SK-N-SH (cell line): Measurements from ENCODE around the gene PER1. TPM values are rescaled to one million over a fixed set of nuclear protein-coding genes. Genes with fewer than 3 reads are reported as not detected.

Source experiments
- CTCF ChIA-PET: fragments of 300-600, 350-600 bp; formaldehyde crosslinking; extraction: SDS; loops from one replicate; lab custom pipeline; 2021; lab: Yijun Ruan, JAX
- POLR2A ChIA-PET: fragments of 350-600 bp; sonication (Branson Sonifier 250); formaldehyde crosslinking; extraction: SDS; loops from one replicate; lab custom pipeline; 2020; ENCODE audit warnings: antibody characterized with exemption, inconsistent platforms; lab: Yijun Ruan, JAX
- DNase-seq: peaks from one replicate; pipeline ENCODE4 v3.0.0; 2012
- H2AFZ ChIP-seq: fragments of 200-600 bp; sonication (generic); 2 replicates; pipeline ENCODE4 v1.8.1; 2016; ENCODE audit warnings: antibody characterized with exemption, mild to moderate bottlenecking, low read depth
- H3F3A ChIP-seq: fragments of 200-600 bp; sonication (generic); replicated peaks from 2 replicates; pipeline ENCODE3; 2016; ENCODE audit warnings: antibody characterized with exemption, mild to moderate bottlenecking; ENCODE audit not compliant: insufficient read depth
- H3K27ac ChIP-seq, 2 experiments: fragments of 200-500 bp in 1 of 2; fragments of 200-600 bp in 1 of 2; sonication (Bioruptor generic) in 1 of 2; sonication (generic), shearing (Covaris generic) in 1 of 2; 2 replicates each; pipeline versions ENCODE4 v1.5.1 to v1.6.1; 2014 to 2016; ENCODE audit warnings: low read depth in 2 of 2, inconsistent platforms in 1 of 2, low read length in 1 of 2, mild to moderate bottlenecking in 1 of 2, mixed read lengths in 1 of 2
- H3K27me3 ChIP-seq: fragments of 200-600 bp; sonication (generic), shearing (Covaris generic); 2 replicates; pipeline ENCODE4 v1.6.1; 2016; ENCODE audit warnings: mixed run types; ENCODE audit not compliant: insufficient read depth
- H3K36me3 ChIP-seq, 2 experiments: fragments of 200-500 bp in 1 of 2; fragments of 200-600 bp in 1 of 2; sonication (Bioruptor generic) in 1 of 2; sonication (generic) in 1 of 2; replicated peaks in 1 of 2; 2 replicates each; pipeline versions ENCODE3 to v1.5.1; 2014 to 2016; ENCODE audit warnings: low read length in 1 of 2, mild to moderate bottlenecking in 1 of 2; ENCODE audit not compliant: insufficient read depth in 2 of 2, control insufficient read depth in 1 of 2
- H3K4me1 ChIP-seq, 2 experiments: fragments of 200-500 bp in 1 of 2; fragments of 200-600 bp in 1 of 2; sonication (Bioruptor generic) in 1 of 2; sonication (generic), shearing (Covaris generic) in 1 of 2; 2 replicates each; pipeline versions ENCODE4 v1.5.1 to v1.6.1; 2014 to 2016; ENCODE audit warnings: low read depth in 1 of 2, low read length in 1 of 2, mixed run types in 1 of 2; ENCODE audit not compliant: insufficient read depth in 2 of 2, control insufficient read depth in 1 of 2
- H3K4me2 ChIP-seq: fragments of 200-600 bp; sonication (generic), shearing (Covaris generic); 2 replicates; pipeline ENCODE4 v1.6.1; 2017; ENCODE audit warnings: mixed run types
- H3K4me3 ChIP-seq, 2 experiments: fragments of 200-500 bp in 1 of 2; fragments of 200-600 bp in 1 of 2; sonication (Bioruptor generic) in 1 of 2; sonication (generic), shearing (Covaris generic) in 1 of 2; 2 replicates each; pipeline versions ENCODE4 v1.5.1 to v1.8.1; 2014 to 2016; ENCODE audit warnings: low read depth in 2 of 2, inconsistent platforms in 1 of 2, low read length in 1 of 2, mild to moderate bottlenecking in 1 of 2, mixed read lengths in 1 of 2, moderate library complexity in 1 of 2
- H3K79me2 ChIP-seq: fragments of 200-600 bp; sonication (generic); 2 replicates; pipeline ENCODE4 v1.8.1; 2017; ENCODE audit warnings: mild to moderate bottlenecking; ENCODE audit not compliant: insufficient read depth
- H3K9ac ChIP-seq: fragments of 200-600 bp; sonication (generic); 2 replicates; pipeline ENCODE4 v1.6.1; 2017; ENCODE audit warnings: mixed run types
- H3K9me2 ChIP-seq: fragments of 200-600 bp; sonication (generic); 2 replicates; pipeline ENCODE4 v1.6.1; 2017; ENCODE audit warnings: mixed run types
- H3K9me3 ChIP-seq: fragments of 200-600 bp; sonication (generic); 2 replicates; pipeline ENCODE4 v1.6.1; 2017; ENCODE audit warnings: mixed run types, mild to moderate bottlenecking, moderate library complexity
- H4K20me1 ChIP-seq: fragments of 200-600 bp; sonication (generic); 2 replicates; pipeline ENCODE4 v1.6.1; 2017; ENCODE audit warnings: mild to moderate bottlenecking, mixed run types; ENCODE audit not compliant: insufficient read depth
- ELF1 ChIP-seq: IDR thresholded peaks from 2 replicates; pipeline ENCODE4 v1.4.0; 2012
- EP300 ChIP-seq, 2 experiments: IDR thresholded peaks; 2 replicates each; pipeline versions ENCODE4 v1.4.0 to v1.6.1; 2012; ENCODE audit warnings: borderline replicate concordance in 1 of 2, low read depth in 1 of 2, low read length in 1 of 2
- EZH2phosphoT487 ChIP-seq: fragments of 200-600 bp; sonication (generic); IDR thresholded peaks from 2 replicates; pipeline ENCODE4 v1.6.1; 2017; ENCODE audit warnings: low read depth, mixed run types, mild to moderate bottlenecking, antibody characterized with exemption, moderate library complexity, borderline replicate concordance
- FOSL2 ChIP-seq: IDR thresholded peaks from 2 replicates; pipeline ENCODE4 v1.4.0; 2012; ENCODE audit warnings: low read depth, mild to moderate bottlenecking, moderate library complexity, borderline replicate concordance
- FOXJ3 ChIP-seq: sonication (generic); formaldehyde crosslinking; IDR thresholded peaks from 2 replicates; pipeline ENCODE4 v1.5.1; 2020; ENCODE audit warnings: mild to moderate bottlenecking, missing genetic modification reagents
- FOXM1 ChIP-seq: IDR thresholded peaks from 2 replicates; pipeline ENCODE4 v1.4.0; 2012; ENCODE audit warnings: low read depth, mild to moderate bottlenecking
- GABPA ChIP-seq: IDR thresholded peaks from 2 replicates; pipeline ENCODE4 v1.4.0; 2012; ENCODE audit warnings: low read depth, mild to moderate bottlenecking
- GATA2 ChIP-seq: sonication (generic); formaldehyde crosslinking; IDR thresholded peaks from 2 replicates; pipeline ENCODE4 v1.5.0; 2020; ENCODE audit warnings: mild to moderate bottlenecking, missing genetic modification reagents
- IRF3 ChIP-seq: fragments of 150-350 bp; IDR thresholded peaks from 2 replicates; pipeline ENCODE4 v1.6.1; 2016; ENCODE audit warnings: mild to moderate bottlenecking, low read depth, low read length
- JUND ChIP-seq: IDR thresholded peaks from 2 replicates; pipeline ENCODE4 v1.4.0; 2012
- MEF2A ChIP-seq: IDR thresholded peaks from 2 replicates; pipeline ENCODE4 v1.4.0; 2012; ENCODE audit warnings: low read depth, borderline replicate concordance
- MXI1 ChIP-seq: IDR thresholded peaks from 2 replicates; pipeline ENCODE4 v1.6.1; 2012; ENCODE audit warnings: mild to moderate bottlenecking, low read depth, low read length, improper control_type of control experiment
- PBX3 ChIP-seq: IDR thresholded peaks from 2 replicates; pipeline ENCODE4; 2012
- POLR2AphosphoS5 ChIP-seq: IDR thresholded peaks from 2 replicates; pipeline ENCODE4 v1.6.1; 2012; ENCODE audit warnings: low read depth, low read length
- RAD21 ChIP-seq: IDR thresholded peaks from 2 replicates; pipeline ENCODE4 v1.6.1; 2012; ENCODE audit warnings: mild to moderate bottlenecking, low read length
- RCOR1 ChIP-seq: fragments of 150-350 bp; IDR thresholded peaks from 2 replicates; pipeline ENCODE4 v1.6.1; 2017; ENCODE audit warnings: antibody characterized with exemption, low read length
- REST ChIP-seq: IDR thresholded peaks from 2 replicates; pipeline ENCODE4 v1.6.1; 2012; ENCODE audit warnings: mild to moderate bottlenecking, low read depth, low read length, moderate library complexity
- RFX5 ChIP-seq: IDR thresholded peaks from 2 replicates; pipeline ENCODE4 v1.6.1; 2012; ENCODE audit warnings: mild to moderate bottlenecking, improper control_type of control experiment, low read length
- SMC3 ChIP-seq: IDR thresholded peaks from 2 replicates; pipeline ENCODE4 v1.6.1; 2012; ENCODE audit warnings: low read depth, low read length, improper control_type of control experiment
- TCF12 ChIP-seq: IDR thresholded peaks from 2 replicates; pipeline ENCODE4 v1.4.0; 2012
- TEAD4 ChIP-seq: IDR thresholded peaks from 2 replicates; pipeline ENCODE4 v1.4.0; 2012; ENCODE audit warnings: mild to moderate bottlenecking, borderline replicate concordance; ENCODE audit not compliant: insufficient read depth
- USF1 ChIP-seq: IDR thresholded peaks from 2 replicates; pipeline ENCODE4 v1.4.0; 2012; ENCODE audit warnings: low read depth, borderline replicate concordance
- YY1 ChIP-seq: IDR thresholded peaks from 2 replicates; pipeline ENCODE4 v1.4.0; 2012; ENCODE audit warnings: low read depth, mild to moderate bottlenecking
- ZBTB33 ChIP-seq: IDR thresholded peaks from 2 replicates; pipeline ENCODE4 v1.4.0; 2012; ENCODE audit warnings: low read depth, borderline replicate concordance
- WGBS: methylation state at CpG from one replicate; pipeline ENCODE4 v1.1.6; 2017; ENCODE audit warnings: low lambda C conversion rate; 5-methylcytosine and 5-hydroxymethylcytosine counted together
- polyA plus RNA-seq, 3 experiments: library from polyadenylated mRNA; depleted of rRNA; stranded (reverse); fragments of >200 nt; gene quantifications; 2 replicates each; pipeline ENCODE4 v1.2.3, GENCODE V29; 2012

PER1 gene
- polyA plus RNA-seq, 1 of the 3 experiments (the other 2 are of a cell fraction): 56.8 TPM

- Histone ChIP-seq H4K20me1 (peaks cover 8% of the 10 kb centered on the region; the same call in 1 of the 2 replicates), H3K36me3 (peaks cover 9 to 26% of the 10 kb centered on the region in 2 experiments), H3K27ac (peak overlapping the region; percentile 77 to 78), H3K9ac (peak overlapping the region; percentile 83), H3K27me3 (no peaks in the 10 kb centered on the region), H3F3A (peaks cover 30% of the 10 kb centered on the region), H3K4me2 (peak overlapping the region; percentile 85), H2AFZ (no peak overlapping the region; the same call in none of the 2 replicates), H3K9me3 (no peaks in the 10 kb centered on the region), H3K4me1 (peaks cover 0 to 5% of the 10 kb centered on the region in 2 experiments; a peak in 1 of 4 replicates), H3K79me2 (no peaks in the 10 kb centered on the region), H3K9me2 (no peaks in the 10 kb centered on the region), H3K4me3 (peak overlapping the region; percentile 57 to 62)
- ChIA-PET POLR2A (interaction anchor here (0.6 to 4.1 kb wide), 4 partner anchors 13 to 72 kb away, joined by 3 to 19 read pairs (median 4); partner anchors contain the start of genes AURKB and PER1), CTCF (interaction anchor here (0.7 to 9.5 kb wide), 21 partner anchors 9 to 703 kb away, joined by 3 to 98 read pairs (median 5); partner anchors contain the start of genes ALOXE3, BORCS6, HES7 and PER1)
- peak; percentile 94 for DNase-seq
- under 1% methylated on average over 33 of the region's 46 CpGs for whole genome bisulfite sequencing
- TF ChIP-seq FOXJ3 (CRISPR knock-in tag) (no peak), TEAD4 (peak; percentile 92), IRF3 (no peak), MEF2A (no peak), EZH2phosphoT487 (no peak), RCOR1 (peak; percentile 42; the same call in 1 of the 2 replicates), RAD21 (peak; percentile 78), POLR2AphosphoS5 (peak; percentile 42; the same call in 1 of the 2 replicates), SMC3 (peak; percentile 72), REST (no peak), TCF12 (no peak), YY1 (peak; percentile 9; the same call in 1 of the 2 replicates), USF1 (0 out of 2 replicates have a peak, but pooled peaks have one; percentile 4), EP300 (IDR thresholded peaks at IDR 0.05; ENCODE audit: borderline replicate concordance in 1 of 2, low read depth in 1 of 2, low read length in 1 of 2) (peak in 1 of 2 experiments; percentile 24; a peak in 1 of 4 replicates), ZBTB33 (no peak; the same call in 1 of the 2 replicates), RFX5 (no peak), PBX3 (no peak), ELF1 (no peak; the same call in 1 of the 2 replicates), GABPA (no peak), GATA2 (CRISPR knock-in tag) (no peak), FOSL2 (peak; percentile 48), FOXM1 (no peak), JUND (no peak), MXI1 (peak; percentile 99)
Measured at GRCh38 chr17:8138672-8139371, 13.4 kb downstream of the PER1 start.
